ENCODE results near the gene ACTG1.

ACTG1 gene

GRCh38 chr17:81536299-81537290 is 24.0 kb upstream of the ACTG1 start:
- H3K4me3 ChIP-seq (ENCODE audit: control insufficient read depth, low read depth, low read length) = no peak overlapping the region
- no peak for TF ChIP-seq CTCF (IDR thresholded peaks at IDR 0.05; ENCODE audit: control insufficient read depth, insufficient read depth, low read depth, low read length, missing control alignments)
- no peak for DNase-seq (ENCODE audit: low read depth)

- no peak for DNase-seq (ENCODE audit: low read depth)
- TF ChIP-seq CTCF (IDR thresholded peaks at IDR 0.05; ENCODE audit: control insufficient read depth, insufficient read depth, low read depth, low read length, missing control alignments) = no peak
- no peak overlapping the region for H3K4me3 ChIP-seq (ENCODE audit: control insufficient read depth, low read depth, low read length)
Measured at GRCh38 chr17:81535480-81536298, 23.1 kb upstream of the ACTG1 start.

GRCh38 chr17:81535007-81535328 is 22.4 kb upstream of the ACTG1 start:
- no peak for DNase-seq (ENCODE audit: low read depth)
- H3K4me3 ChIP-seq (ENCODE audit: control insufficient read depth, low read depth, low read length) = no peak overlapping the region
- TF ChIP-seq CTCF (IDR thresholded peaks at IDR 0.05; ENCODE audit: control insufficient read depth, insufficient read depth, low read depth, low read length, missing control alignments) = no peak

GRCh38 chr17:81534157-81535006 is 21.8 kb upstream of the ACTG1 start:
- H3K4me3 ChIP-seq (ENCODE audit: control insufficient read depth, low read depth, low read length) = no peak overlapping the region
- DNase-seq (ENCODE audit: low read depth) = no peak
- TF ChIP-seq CTCF (IDR thresholded peaks at IDR 0.05; ENCODE audit: control insufficient read depth, insufficient read depth, low read depth, low read length, missing control alignments) = no peak

GRCh38 chr17:81533339-81534141 is 20.9 kb upstream of the ACTG1 start:
- H3K4me3 ChIP-seq (ENCODE audit: control insufficient read depth, low read depth, low read length) = no peak overlapping the region
- no peak for TF ChIP-seq CTCF (IDR thresholded peaks at IDR 0.05; ENCODE audit: control insufficient read depth, insufficient read depth, low read depth, low read length, missing control alignments)
- no peak for DNase-seq (ENCODE audit: low read depth)
